ENCODE data around the gene PRELID3B. TPM values are rescaled to one million over a fixed set of nuclear protein-coding genes. Genes with fewer than 3 reads are reported as not detected.

PRELID3B gene
- total and polyA plus RNA-seq, 2 of the 13 experiments (the other 11 are each of a cell fraction or from before 2014, with no cell fraction given): 23.3 to 42.6 TPM

GRCh38 chr20:59028812-59029211 lies 13.8 kb downstream of the PRELID3B start (continued):
- no peak for TF ChIP-seq TFDP2 (CRISPR knock-in tag; IDR thresholded peaks at IDR 0.05)
- no peak for TF ChIP-seq MIER3 (CRISPR knock-in tag; IDR thresholded peaks at IDR 0.05; ENCODE audit: borderline replicate concordance)
- TF ChIP-seq ZNF484 (CRISPR knock-in tag; IDR thresholded peaks at IDR 0.05; ENCODE audit: borderline replicate concordance, low read depth): no peak
- TF ChIP-seq ZNF607 (CRISPR knock-in tag; IDR thresholded peaks at IDR 0.05; ENCODE audit: borderline replicate concordance): no peak
- 0 out of 2 replicates have a peak, but pooled peaks have one; percentile 28 for TF ChIP-seq ZSCAN9 (CRISPR knock-in tag; IDR thresholded peaks at IDR 0.05; ENCODE audit: borderline replicate concordance)
- TF ChIP-seq CBX5 (CRISPR knock-in tag; IDR thresholded peaks at IDR 0.05; ENCODE audit: borderline replicate concordance): no peak
- no peak for TF ChIP-seq ZNF788 (CRISPR knock-in tag; IDR thresholded peaks at IDR 0.05; ENCODE audit: borderline replicate concordance)
- no peak for TF ChIP-seq ATM (IDR thresholded peaks at IDR 0.05; ENCODE audit: borderline replicate concordance)
- no peak for TF ChIP-seq SIX4 (CRISPR knock-in tag; IDR thresholded peaks at IDR 0.05)
- no peak for TF ChIP-seq AFF4 (CRISPR knock-in tag; IDR thresholded peaks at IDR 0.05)
- TF ChIP-seq HOMEZ (CRISPR knock-in tag; IDR thresholded peaks at IDR 0.05; ENCODE audit: low read depth): peak; percentile 48; the same call in 1 of the 2 replicates
- TF ChIP-seq CCDC6 (CRISPR knock-in tag; IDR thresholded peaks at IDR 0.05): no peak
- no peak for TF ChIP-seq REL (CRISPR knock-in tag; conservative IDR thresholded peaks at IDR 0.05)
- no peak for TF ChIP-seq TBX2 (CRISPR knock-in tag; IDR thresholded peaks at IDR 0.05; ENCODE audit: borderline replicate concordance)
- TF ChIP-seq ZKSCAN5 (CRISPR knock-in tag; IDR thresholded peaks at IDR 0.05): no peak
- peak; percentile 26; the same call in 1 of the 2 replicates for TF ChIP-seq FOXK1 (CRISPR knock-in tag; IDR thresholded peaks at IDR 0.05; ENCODE audit: borderline replicate concordance, low read depth)
- TF ChIP-seq ATF7-NPFF (CRISPR knock-in tag; IDR thresholded peaks at IDR 0.05; ENCODE audit: low read depth): no peak
- TF ChIP-seq ZBTB42 (CRISPR knock-in tag; IDR thresholded peaks at IDR 0.05): no peak
- no peak for TF ChIP-seq MYPOP (CRISPR knock-in tag; IDR thresholded peaks at IDR 0.05)
- TF ChIP-seq CREB1 (IDR thresholded peaks at IDR 0.05): no peak
- no peak for TF ChIP-seq CREB1 (CRISPR knock-in tag; IDR thresholded peaks at IDR 0.05)
- TF ChIP-seq ZNF83 (CRISPR knock-in tag; IDR thresholded peaks at IDR 0.05; ENCODE audit: borderline replicate concordance): no peak
- 0 out of 2 replicates have a peak, but pooled peaks have one; percentile 28 for TF ChIP-seq RXRB (CRISPR knock-in tag; IDR thresholded peaks at IDR 0.05; ENCODE audit: borderline replicate concordance)
- no peak for TF ChIP-seq ZNF580 (CRISPR knock-in tag; IDR thresholded peaks at IDR 0.05; ENCODE audit: borderline replicate concordance, low read depth)

Data from HepG2 (cell line).